Astrocyte of the spinal cord (primary cell): ENCODE results near the gene KRT83.

Experiments used
- DNase-seq: peaks from one replicate; pipeline ENCODE4 v3.0.0; 2011; ENCODE audit warnings: low read depth, low spot score
- H3K4me3 ChIP-seq: 2 replicates; pipeline ENCODE4 v1.5.1; 2011; ENCODE audit warnings: low read depth, mild to moderate bottlenecking, low read length, moderate library complexity
- in situ Hi-C: cut with HindIII; loops from 2 replicates; pipeline ENCODE4 v1.10.0; 2017; ENCODE audit warnings: low sequenced_read_pairs
- TF ChIP-seq, protein P1 (sequence below): IDR thresholded peaks from 2 replicates; pipeline ENCODE4 v1.5.1; 2012; ENCODE audit warnings: low read depth, mild to moderate bottlenecking, low read length, inconsistent platforms

The KRT83 gene

DNA sequence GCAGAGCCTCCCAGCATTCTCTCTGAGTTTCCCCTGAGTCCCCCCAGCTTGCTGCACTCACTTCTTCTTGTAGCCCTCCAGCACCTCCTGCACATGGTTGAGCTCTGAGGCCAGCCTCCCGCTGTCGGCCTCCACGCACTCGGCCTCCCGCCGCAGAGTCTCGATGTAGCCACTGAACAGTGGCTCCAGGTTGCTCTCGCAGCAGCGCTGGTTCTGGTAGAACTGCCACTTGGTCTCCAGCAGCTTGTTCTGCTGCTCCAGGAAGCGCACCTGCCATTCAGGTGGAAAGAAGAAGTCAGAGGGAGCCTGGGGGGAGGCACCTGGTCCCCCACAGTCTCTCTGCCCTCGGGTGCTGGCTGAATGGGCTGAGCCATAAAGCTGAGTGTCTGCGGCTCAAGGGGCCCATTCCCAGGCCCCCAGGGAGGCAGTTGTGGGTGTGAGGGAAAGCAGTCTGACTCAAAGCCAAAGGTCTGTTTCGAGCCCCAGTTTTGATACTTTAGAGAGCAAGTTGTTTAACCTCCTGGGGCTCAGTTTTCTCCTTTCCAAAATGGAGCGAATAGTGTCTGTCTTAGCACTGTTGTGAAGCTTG, 43.8 kb upstream of the KRT83 start:
- in situ Hi-C loops = no loop called here
- TF ChIP-seq, protein P1, sequence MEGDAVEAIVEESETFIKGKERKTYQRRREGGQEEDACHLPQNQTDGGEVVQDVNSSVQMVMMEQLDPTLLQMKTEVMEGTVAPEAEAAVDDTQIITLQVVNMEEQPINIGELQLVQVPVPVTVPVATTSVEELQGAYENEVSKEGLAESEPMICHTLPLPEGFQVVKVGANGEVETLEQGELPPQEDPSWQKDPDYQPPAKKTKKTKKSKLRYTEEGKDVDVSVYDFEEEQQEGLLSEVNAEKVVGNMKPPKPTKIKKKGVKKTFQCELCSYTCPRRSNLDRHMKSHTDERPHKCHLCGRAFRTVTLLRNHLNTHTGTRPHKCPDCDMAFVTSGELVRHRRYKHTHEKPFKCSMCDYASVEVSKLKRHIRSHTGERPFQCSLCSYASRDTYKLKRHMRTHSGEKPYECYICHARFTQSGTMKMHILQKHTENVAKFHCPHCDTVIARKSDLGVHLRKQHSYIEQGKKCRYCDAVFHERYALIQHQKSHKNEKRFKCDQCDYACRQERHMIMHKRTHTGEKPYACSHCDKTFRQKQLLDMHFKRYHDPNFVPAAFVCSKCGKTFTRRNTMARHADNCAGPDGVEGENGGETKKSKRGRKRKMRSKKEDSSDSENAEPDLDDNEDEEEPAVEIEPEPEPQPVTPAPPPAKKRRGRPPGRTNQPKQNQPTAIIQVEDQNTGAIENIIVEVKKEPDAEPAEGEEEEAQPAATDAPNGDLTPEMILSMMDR = no peak
- no peak for DNase-seq
- no peak overlapping the region for H3K4me3 ChIP-seq

- H3K4me3 ChIP-seq = no peak overlapping the region
- in situ Hi-C loops = no loop called here
- no peak for DNase-seq
- TF ChIP-seq, protein P1 = no peak
Observed at GRCh38 chr12:52364061-52364460, 42.9 kb upstream of the KRT83 start.

GRCh38 chr12:52363111-52363679, 42.0 kb upstream of the KRT83 start:
- in situ Hi-C loops = no loop called here
- DNase-seq = no peak
- no peak overlapping the region for H3K4me3 ChIP-seq
- TF ChIP-seq, protein P1 = no peak

GRCh38 chr12:52362118-52362726, 41.0 kb upstream of the KRT83 start:
- no peak for DNase-seq
- H3K4me3 ChIP-seq = no peak overlapping the region
- TF ChIP-seq, protein P1 = peak; percentile 36
- in situ Hi-C loops = no loop called here

DNA sequence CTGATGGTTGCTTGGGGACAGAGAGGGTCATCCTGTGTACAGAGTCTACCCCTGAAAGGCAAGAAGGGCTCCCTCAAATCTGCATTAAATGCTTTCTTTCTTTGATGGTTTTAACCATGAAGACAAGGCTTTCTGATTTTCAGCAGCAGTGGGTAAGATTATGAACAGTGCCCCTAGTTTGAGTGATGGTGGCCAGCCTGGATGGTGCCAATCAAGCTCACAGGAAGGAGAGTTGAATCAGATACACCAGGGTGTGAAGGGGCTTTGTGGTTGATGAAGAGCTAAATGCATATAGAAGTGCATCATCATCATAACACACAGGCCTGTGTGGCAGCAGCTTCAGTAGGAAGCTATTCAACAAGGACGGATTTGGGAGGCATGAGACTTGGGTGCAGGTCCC, 40.4 kb upstream of the KRT83 start:
- TF ChIP-seq, protein P1 = no peak
- DNase-seq = no peak
- no peak overlapping the region for H3K4me3 ChIP-seq
- in situ Hi-C loops = no loop called here

- DNase-seq = no peak
- in situ Hi-C loops = no loop called here
- no peak overlapping the region for H3K4me3 ChIP-seq
- TF ChIP-seq, protein P1 = no peak
Observed at GRCh38 chr12:52360663-52361271, 39.6 kb upstream of the KRT83 start.
